Choroid plexus epithelial cell (primary cell): Measurements from ENCODE around the gene LYAR.

ENCODE experiments used
- DNase-seq: peaks from one replicate; pipeline ENCODE4 v3.0.0-alpha.2; 2010; ENCODE audit warnings: low read depth
- H3K4me3 ChIP-seq: 2 replicates; pipeline ENCODE4 v1.5.1; 2011; ENCODE audit warnings: low read depth, mild to moderate bottlenecking, control low read depth, low read length, moderate library complexity
- CTCF ChIP-seq: conservative IDR thresholded peaks from 2 replicates; pipeline ENCODE4 v1.5.1; 2011; ENCODE audit warnings: low read depth, mild to moderate bottlenecking, control low read depth, inconsistent platforms, low read length, moderate library complexity

Gene LYAR

GRCh38 chr4:4281787-4282186, 8.2 kb downstream of the LYAR start:
- H3K4me3 ChIP-seq: no peak overlapping the region
- DNase-seq: no peak
- TF ChIP-seq CTCF: no peak

GRCh38 chr4:4277531-4277930, 12.4 kb downstream of the LYAR start:
- no peak overlapping the region for H3K4me3 ChIP-seq
- no peak for TF ChIP-seq CTCF
- DNase-seq: no peak

- DNase-seq: no peak
- TF ChIP-seq CTCF: no peak
- H3K4me3 ChIP-seq: no peak overlapping the region
Observed at GRCh38 chr4:4274226-4274625, 15.7 kb downstream of the LYAR start.

- peak; percentile 74 for DNase-seq
- no peak overlapping the region for H3K4me3 ChIP-seq
- TF ChIP-seq CTCF: no peak
Observed at GRCh38 chr4:4271912-4272311, 18.0 kb downstream of the LYAR start.

- no peak for TF ChIP-seq CTCF
- no peak overlapping the region for H3K4me3 ChIP-seq
- DNase-seq: peak; percentile 44
Observed at GRCh38 chr4:4270529-4270928, 19.4 kb downstream of the LYAR start.

GRCh38 chr4:4269856-4270255, 20.1 kb downstream of the LYAR start:
- peak; percentile 76 for DNase-seq
- no peak overlapping the region for H3K4me3 ChIP-seq

GRCh38 chr4:4269331-4269731, 20.6 kb downstream of the LYAR start:
- TF ChIP-seq CTCF: no peak
- no peak for DNase-seq
- H3K4me3 ChIP-seq: no peak overlapping the region

More at GRCh38 chr4:4269856-4270255, 20.1 kb downstream of the LYAR start:
- no peak for TF ChIP-seq CTCF
